Right hindlimb (tissue), 1 donor: Measurements from ENCODE around the gene C1GALT1.
"Not testable (repeated sequence)": the region's sequence is repeated elsewhere in the genome, so short reads cannot be mapped to it uniquely, and the experiment has no call there.

ENCODE experiments used
- DNase-seq: peaks from one replicate; pipeline ENCODE4 v3.0.0-alpha.2; 2018

Gene C1GALT1

GRCh38 chr7:7173956-7174632, 8.2 kb upstream of the C1GALT1 start:
- DNase-seq = no peak

GRCh38 chr7:7175075-7175695, 7.2 kb upstream of the C1GALT1 start:
- DNase-seq = no peak

- DNase-seq = no peak
Observed at GRCh38 chr7:7176406-7177043, 5.8 kb upstream of the C1GALT1 start.

GRCh38 chr7:7177044-7177517, 5.3 kb upstream of the C1GALT1 start:
- no peak for DNase-seq

GRCh38 chr7:7178081-7178480, 4.3 kb upstream of the C1GALT1 start:
- DNase-seq = no peak

- DNase-seq = no peak
Observed at GRCh38 chr7:7178906-7179305, 3.4 kb upstream of the C1GALT1 start.

- DNase-seq = no peak
Observed at GRCh38 chr7:7180725-7181449, 1.5 kb upstream of the C1GALT1 start.

- no peak for DNase-seq
Observed at GRCh38 chr7:7181519-7182155, 707 bp upstream of the C1GALT1 start.

GRCh38 chr7:7183061-7183837, 905 bp downstream of the C1GALT1 start:
- no peak for DNase-seq

- DNase-seq = no peak
Observed at GRCh38 chr7:7183838-7184463, 1.6 kb downstream of the C1GALT1 start.

- DNase-seq = no peak
Observed at GRCh38 chr7:7185371-7185989, 3.1 kb downstream of the C1GALT1 start.

GRCh38 chr7:7188091-7188490, 5.7 kb downstream of the C1GALT1 start:
- DNase-seq = no peak

GRCh38 chr7:7188742-7189141, 6.4 kb downstream of the C1GALT1 start:
- no peak for DNase-seq

- DNase-seq = no peak
Observed at GRCh38 chr7:7190142-7190541, 7.8 kb downstream of the C1GALT1 start.

GRCh38 chr7:7191137-7191536, 8.8 kb downstream of the C1GALT1 start:
- DNase-seq = no peak

- not testable (repeated sequence) for DNase-seq
Observed at GRCh38 chr7:7192798-7193788, 10.7 kb downstream of the C1GALT1 start.

- not testable (repeated sequence) for DNase-seq
Observed at GRCh38 chr7:7199592-7199991, 17.2 kb downstream of the C1GALT1 start.

GRCh38 chr7:7200255-7200654, 17.9 kb downstream of the C1GALT1 start:
- DNase-seq = not testable (repeated sequence)

GRCh38 chr7:7201578-7202374, 19.4 kb downstream of the C1GALT1 start:
- DNase-seq = no peak
